Osteoblast (primary cell): ENCODE measurements around the gene AGO3. TPM values are rescaled to one million over a fixed set of nuclear protein-coding genes. Genes with fewer than 3 reads are reported as not detected.

ENCODE experiments used
- DNase-seq: peaks from one replicate; pipeline ENCODE4 v3.0.0; 2011; ENCODE audit warnings: low spot score, mixed read lengths; ENCODE audit not compliant: insufficient read length; ENCODE audit errors: missing footprints
- H2AFZ ChIP-seq: 2 replicates; pipeline ENCODE4 v1.6.0; 2011; ENCODE audit warnings: mild to moderate bottlenecking, low read length
- H3K27ac ChIP-seq: 2 replicates; pipeline ENCODE4 v1.5.1; 2011; ENCODE audit warnings: mild to moderate bottlenecking, low read depth, low read length, moderate library complexity
- H3K27me3 ChIP-seq: 2 replicates; pipeline ENCODE4 v1.6.0; 2012; ENCODE audit warnings: mild to moderate bottlenecking, control low read depth, inconsistent platforms, low read length, moderate library complexity; ENCODE audit not compliant: insufficient read depth
- H3K36me3 ChIP-seq: 2 replicates; pipeline ENCODE4 v1.5.1; 2011; ENCODE audit warnings: mild to moderate bottlenecking, low read length, control low read depth, moderate library complexity; ENCODE audit not compliant: insufficient read depth
- H3K4me1 ChIP-seq: 2 replicates; pipeline ENCODE4 v1.5.1; 2011; ENCODE audit warnings: mild to moderate bottlenecking, low read length, control low read depth, moderate library complexity; ENCODE audit not compliant: insufficient read depth
- H3K4me2 ChIP-seq: 2 replicates; pipeline ENCODE4 v1.6.0; 2011; ENCODE audit warnings: mild to moderate bottlenecking, low read length; ENCODE audit not compliant: insufficient read depth
- H3K4me3 ChIP-seq: fragments of 200-600 bp; sonication (generic); 3 replicates; pipeline ENCODE4 v1.5.1; 2012; ENCODE audit warnings: mild to moderate bottlenecking, low read length, inconsistent platforms; ENCODE audit not compliant: insufficient read depth
- H3K79me2 ChIP-seq: 2 replicates; pipeline ENCODE4 v1.6.0; 2012; ENCODE audit warnings: mild to moderate bottlenecking, low read length, control low read depth, inconsistent platforms; ENCODE audit not compliant: insufficient read depth
- H3K9me3 ChIP-seq: 2 replicates; pipeline ENCODE4 v1.5.1; 2011; ENCODE audit warnings: low read depth, low read length, control low read depth
- H4K20me1 ChIP-seq: 2 replicates; pipeline ENCODE4 v1.6.0; 2012; ENCODE audit warnings: mild to moderate bottlenecking, low read length, control low read depth; ENCODE audit not compliant: insufficient read depth
- CTCF ChIP-seq: IDR thresholded peaks from 2 replicates; pipeline ENCODE4 v1.5.1; 2011; ENCODE audit warnings: mild to moderate bottlenecking, low read depth, low read length, moderate library complexity; ENCODE audit errors: extremely low read depth
- total RNA-seq: library from RNA; depleted of rRNA; stranded (reverse); fragments of >200 nt; gene quantifications from 2 replicates; pipeline ENCODE4 v1.2.3, GENCODE V29; 2012

Gene AGO3
- total RNA-seq, 1 donor, result 14.8 TPM

GRCh38 chr1:36091698-36092097, 160.8 kb downstream of the AGO3 start:
- no peaks in the 10 kb centered on the region for H3K27me3 ChIP-seq
- no peak for TF ChIP-seq CTCF
- H3K4me1 ChIP-seq, result peaks cover 12% of the 10 kb centered on the region
- H3K27ac ChIP-seq, result no peak overlapping the region
- H3K4me2 ChIP-seq, result no peak overlapping the region
- peaks cover 10% of the 10 kb centered on the region for H4K20me1 ChIP-seq
- H3K79me2 ChIP-seq, result peaks cover 41% of the 10 kb centered on the region
- DNase-seq, result peak; percentile 25
- peaks cover 44% of the 10 kb centered on the region for H3K36me3 ChIP-seq
- H3K9me3 ChIP-seq, result no peaks in the 10 kb centered on the region
- H2AFZ ChIP-seq, result no peak overlapping the region
- no peak overlapping the region for H3K4me3 ChIP-seq

GRCh38 chr1:36092166-36092797, 161.4 kb downstream of the AGO3 start:
- Histone ChIP-seq H3K4me3 (no peak overlapping the region), H4K20me1 (peaks cover 10% of the 10 kb centered on the region), H2AFZ (no peak overlapping the region), H3K79me2 (peaks cover 41% of the 10 kb centered on the region), H3K36me3 (peaks cover 44% of the 10 kb centered on the region), H3K4me1 (peaks cover 12% of the 10 kb centered on the region), H3K9me3 (no peaks in the 10 kb centered on the region), H3K4me2 (no peak overlapping the region), H3K27ac (no peak overlapping the region), H3K27me3 (no peaks in the 10 kb centered on the region)
- no peak for TF ChIP-seq CTCF
- DNase-seq, result no peak

GRCh38 chr1:36092798-36093185, 161.9 kb downstream of the AGO3 start:
- no peak for TF ChIP-seq CTCF
- Histone ChIP-seq H3K4me2 (no peak overlapping the region), H2AFZ (no peak overlapping the region), H3K4me3 (no peak overlapping the region), H3K36me3 (peaks cover 44% of the 10 kb centered on the region), H3K79me2 (peaks cover 41% of the 10 kb centered on the region), H4K20me1 (peaks cover 10% of the 10 kb centered on the region), H3K27me3 (no peaks in the 10 kb centered on the region), H3K27ac (no peak overlapping the region), H3K4me1 (peaks cover 12% of the 10 kb centered on the region), H3K9me3 (no peaks in the 10 kb centered on the region)
- no peak for DNase-seq

GRCh38 chr1:36093226-36093625, 162.3 kb downstream of the AGO3 start:
- TF ChIP-seq CTCF, result no peak
- no peak overlapping the region for H3K4me3 ChIP-seq
- H3K79me2 ChIP-seq, result peaks cover 41% of the 10 kb centered on the region
- no peak overlapping the region for H3K27ac ChIP-seq
- H3K27me3 ChIP-seq, result no peaks in the 10 kb centered on the region
- no peak overlapping the region for H3K4me2 ChIP-seq
- no peaks in the 10 kb centered on the region for H3K9me3 ChIP-seq
- peak; percentile 35 for DNase-seq
- H2AFZ ChIP-seq, result no peak overlapping the region
- H3K4me1 ChIP-seq, result peaks cover 12% of the 10 kb centered on the region
- peaks cover 44% of the 10 kb centered on the region for H3K36me3 ChIP-seq
- H4K20me1 ChIP-seq, result peaks cover 10% of the 10 kb centered on the region
